Karpas-422 (cell line): ENCODE measurements around the gene COG1. TPM values are rescaled to one million over a fixed set of nuclear protein-coding genes. Genes with fewer than 3 reads are reported as not detected.

Source experiments
- DNase-seq: peaks from one replicate; pipeline ENCODE4 v3.0.0-alpha.2; 2015
- H2AFZ ChIP-seq: fragments of 200-600 bp; sonication (generic); 2 replicates; pipeline ENCODE4 v1.6.1; 2014; ENCODE audit warnings: antibody characterized with exemption, low read length, mixed read lengths
- H3K27ac ChIP-seq: fragments of 200-600 bp; sonication (generic); 2 replicates; pipeline ENCODE4 v1.5.1; 2014; ENCODE audit warnings: mild to moderate bottlenecking, low read length, moderate library complexity
- H3K27me3 ChIP-seq: fragments of 200-600 bp; sonication (generic); 2 replicates; pipeline ENCODE4 v1.6.1; 2014; ENCODE audit warnings: low read length, mixed read lengths
- H3K36me3 ChIP-seq: fragments of 200-600 bp; sonication (generic); 2 replicates; pipeline ENCODE4 v1.6.1; 2014; ENCODE audit warnings: low read length, mixed read lengths; ENCODE audit not compliant: insufficient read depth
- H3K4me1 ChIP-seq: fragments of 200-600 bp; sonication (generic); 2 replicates; pipeline ENCODE4 v1.6.1; 2014; ENCODE audit warnings: mild to moderate bottlenecking, low read length, mixed read lengths
- H3K4me2 ChIP-seq: fragments of 200-600 bp; sonication (generic); 2 replicates; pipeline ENCODE4 v1.6.1; 2014; ENCODE audit warnings: low read length, low read depth, mild to moderate bottlenecking; ENCODE audit not compliant: poor library complexity, severe bottlenecking
- H3K4me3 ChIP-seq: fragments of 200-600 bp; sonication (generic); 2 replicates; pipeline ENCODE4 v1.5.1; 2014; ENCODE audit warnings: mild to moderate bottlenecking, antibody characterized with exemption, low read length, mixed read lengths
- H3K79me2 ChIP-seq: fragments of 200-600 bp; sonication (generic); 2 replicates; pipeline ENCODE4 v1.6.1; 2014; ENCODE audit warnings: mild to moderate bottlenecking, low read length, mixed read lengths
- H3K9ac ChIP-seq: fragments of 200-600 bp; sonication (generic); 2 replicates; pipeline ENCODE4 v1.6.0; 2014; ENCODE audit warnings: low read length
- H3K9me2 ChIP-seq: fragments of 200-600 bp; sonication (generic), shearing (Covaris generic); replicated peaks from 2 replicates; pipeline ENCODE4 v1.6.0; 2014; ENCODE audit warnings: mild to moderate bottlenecking, low read length, moderate library complexity; ENCODE audit not compliant: insufficient read depth
- H3K9me3 ChIP-seq: fragments of 300-700, 200-600 bp; sonication (generic); 2 replicates; pipeline ENCODE4 v1.6.1; 2014; ENCODE audit warnings: low read length, mixed read lengths
- H4K20me1 ChIP-seq: fragments of 200-600 bp; sonication (generic); 2 replicates; pipeline ENCODE4 v1.6.1; 2014; ENCODE audit warnings: mild to moderate bottlenecking, antibody characterized with exemption, low read length, low read depth; ENCODE audit not compliant: insufficient read depth
- total RNA-seq: library from RNA; depleted of rRNA; stranded (reverse); fragments of >200 nt; shearing (Covaris generic); gene quantifications from 2 replicates; pipeline ENCODE4 v1.2.3, GENCODE V29; 2014; ENCODE audit warnings: low replicate concordance

COG1 gene
- total RNA-seq, 1 experiment from 2014 or later = 25.3 TPM

- Histone ChIP-seq H3K4me3 (peak overlapping the region; percentile 91), H3K79me2 (peaks cover 59% of the 10 kb centered on the region), H2AFZ (no peak overlapping the region), H3K4me1 (peaks cover 65% of the 10 kb centered on the region), H3K27me3 (no peaks in the 10 kb centered on the region), H3K4me2 (peak overlapping the region; percentile 81), H4K20me1 (no peaks in the 10 kb centered on the region), H3K27ac (peak overlapping the region; percentile 84), H3K36me3 (peaks cover 35% of the 10 kb centered on the region), H3K9me3 (no peaks in the 10 kb centered on the region), H3K9me2 (no peaks in the 10 kb centered on the region), H3K9ac (peak overlapping the region; percentile 90)
- DNase-seq = peak; percentile 74
Observed at GRCh38 chr17:73165616-73166404, 27.0 kb upstream of the COG1 start.

DNA sequence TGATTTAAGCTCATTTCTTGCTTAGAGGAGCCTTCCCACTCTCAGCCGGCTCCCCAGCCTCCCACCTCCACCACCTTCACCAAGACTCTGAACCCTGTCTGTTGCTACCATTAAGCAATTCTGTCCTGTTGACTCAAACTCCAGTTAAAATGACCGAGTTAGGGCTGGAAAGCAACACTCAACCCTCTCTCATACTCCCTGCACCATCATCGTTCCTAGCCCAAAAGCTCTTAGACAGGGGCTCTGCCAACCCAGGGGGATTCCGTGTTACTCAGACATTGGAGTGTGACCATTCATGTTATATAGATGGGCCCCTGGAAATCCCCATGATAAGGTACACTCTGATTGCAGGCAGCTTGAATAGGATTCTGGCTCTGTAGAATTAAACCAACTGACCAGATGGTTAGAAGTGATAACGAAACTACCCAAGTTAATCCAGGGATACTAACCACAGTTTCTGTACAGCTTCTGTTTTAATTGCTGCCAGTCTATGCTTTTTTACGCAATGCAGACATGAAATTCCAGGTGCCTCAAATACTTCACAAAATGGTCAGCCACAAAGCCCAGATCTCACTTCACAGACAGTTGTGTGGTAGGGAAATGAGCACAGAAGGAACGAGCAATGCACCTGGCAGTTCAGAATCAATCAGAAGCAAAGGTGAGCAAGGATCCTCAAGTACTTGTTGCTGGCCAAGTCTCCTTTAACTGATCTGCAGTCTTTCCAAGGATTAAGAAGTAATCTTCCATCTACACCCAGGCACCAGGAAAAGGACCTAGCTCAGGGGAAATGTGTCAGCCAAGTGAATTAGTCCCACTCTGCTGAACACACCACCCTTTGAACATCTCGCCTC lies 25.9 kb upstream of the COG1 start:
- Histone ChIP-seq H3K36me3 (peaks cover 44% of the 10 kb centered on the region), H3K79me2 (peaks cover 61% of the 10 kb centered on the region), H3K9ac (peak overlapping the region; percentile 90), H3K9me2 (no peaks in the 10 kb centered on the region), H3K27ac (peak overlapping the region; percentile 84), H3K4me1 (peaks cover 60% of the 10 kb centered on the region), H3K4me2 (peak overlapping the region; percentile 81), H4K20me1 (no peaks in the 10 kb centered on the region), H3K9me3 (no peaks in the 10 kb centered on the region), H3K27me3 (no peaks in the 10 kb centered on the region), H3K4me3 (peak overlapping the region; percentile 91), H2AFZ (no peak overlapping the region)
- DNase-seq = no peak

DNA sequence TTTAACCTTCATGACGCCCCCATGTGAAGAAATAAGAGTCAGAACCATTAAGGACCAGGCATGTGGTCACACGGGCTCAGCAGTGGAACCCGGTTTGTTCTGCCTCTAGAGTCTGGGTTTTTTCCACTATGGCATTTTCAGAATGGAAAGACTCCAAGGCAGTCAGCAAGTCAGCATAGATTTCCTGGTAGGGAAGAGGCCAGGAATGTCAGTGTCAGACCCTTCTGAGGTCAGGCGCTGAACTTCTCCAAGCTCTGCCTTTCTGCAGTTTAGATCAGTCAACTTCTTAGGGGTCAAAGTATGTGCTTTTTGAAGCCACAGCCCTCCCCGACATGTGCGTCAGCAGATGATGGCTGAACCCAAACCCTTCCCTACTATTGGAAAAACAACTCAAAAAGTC lies 24.2 kb upstream of the COG1 start:
- Histone ChIP-seq H3K9me2 (no peaks in the 10 kb centered on the region), H3K9me3 (no peaks in the 10 kb centered on the region), H3K9ac (no peak overlapping the region), H3K27me3 (no peaks in the 10 kb centered on the region), H3K79me2 (peaks cover 61% of the 10 kb centered on the region), H3K4me1 (peaks cover 49% of the 10 kb centered on the region), H3K4me2 (no peak overlapping the region), H3K4me3 (no peak overlapping the region), H3K27ac (no peak overlapping the region), H4K20me1 (no peaks in the 10 kb centered on the region), H3K36me3 (peaks cover 51% of the 10 kb centered on the region), H2AFZ (no peak overlapping the region)
- no peak for DNase-seq

GRCh38 chr17:73170324-73170723 lies 22.5 kb upstream of the COG1 start:
- no peaks in the 10 kb centered on the region for H3K9me3 ChIP-seq
- peaks cover 56% of the 10 kb centered on the region for H3K79me2 ChIP-seq
- peaks cover 39% of the 10 kb centered on the region for H3K4me1 ChIP-seq
- H3K4me3 ChIP-seq = no peak overlapping the region
- peaks cover 51% of the 10 kb centered on the region for H3K36me3 ChIP-seq
- DNase-seq = no peak
- H3K27ac ChIP-seq = no peak overlapping the region
- no peaks in the 10 kb centered on the region for H3K9me2 ChIP-seq
- no peak overlapping the region for H3K4me2 ChIP-seq
- H3K27me3 ChIP-seq = no peaks in the 10 kb centered on the region
- no peak overlapping the region for H3K9ac ChIP-seq
- H4K20me1 ChIP-seq = no peaks in the 10 kb centered on the region
- H2AFZ ChIP-seq = no peak overlapping the region

- H3K27me3 ChIP-seq = no peaks in the 10 kb centered on the region
- H3K9ac ChIP-seq = no peak overlapping the region
- DNase-seq = no peak
- H3K4me3 ChIP-seq = no peak overlapping the region
- H4K20me1 ChIP-seq = no peaks in the 10 kb centered on the region
- peaks cover 51% of the 10 kb centered on the region for H3K36me3 ChIP-seq
- no peaks in the 10 kb centered on the region for H3K9me3 ChIP-seq
- no peak overlapping the region for H3K4me2 ChIP-seq
- no peak overlapping the region for H2AFZ ChIP-seq
- no peaks in the 10 kb centered on the region for H3K9me2 ChIP-seq
- H3K4me1 ChIP-seq = peaks cover 28% of the 10 kb centered on the region
- peak overlapping the region; percentile 27; the same call in 1 of the 2 replicates for H3K27ac ChIP-seq
- peaks cover 37% of the 10 kb centered on the region for H3K79me2 ChIP-seq
Observed at GRCh38 chr17:73172252-73172651, 20.6 kb upstream of the COG1 start.

- peak; percentile 45 for DNase-seq
- peaks cover 18% of the 10 kb centered on the region for H3K79me2 ChIP-seq
Observed at GRCh38 chr17:73174126-73174525, 18.7 kb upstream of the COG1 start.

DNA sequence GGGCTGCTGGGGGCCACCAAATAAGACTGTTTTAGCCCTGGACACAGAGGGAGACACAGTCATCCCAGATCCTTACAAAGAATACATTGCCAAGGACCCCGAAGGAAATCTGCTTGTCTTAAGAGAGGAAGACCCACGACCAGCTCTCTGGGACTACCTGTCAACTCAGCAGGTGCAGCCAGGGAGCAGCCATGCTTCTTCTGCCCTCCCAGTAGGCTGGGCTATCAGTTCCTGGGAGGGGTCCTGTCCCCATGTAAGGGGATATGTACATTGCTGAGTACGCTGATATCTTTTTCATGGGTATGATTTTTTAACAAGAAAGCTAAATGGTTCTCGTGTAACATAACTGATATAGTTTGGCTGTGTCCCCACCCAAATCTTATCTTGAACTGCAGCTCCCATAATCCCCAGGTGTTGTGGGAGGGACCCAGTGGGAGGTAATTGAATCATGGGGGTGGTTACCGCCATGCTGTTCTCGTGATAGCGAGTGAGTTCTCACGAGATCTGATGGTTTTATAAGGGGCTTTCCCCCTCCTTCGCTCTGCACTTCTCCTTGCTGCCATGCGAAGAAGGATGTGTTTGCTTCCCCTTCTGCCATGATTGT lies 16.8 kb upstream of the COG1 start:
- no peaks in the 10 kb centered on the region for H3K9me3 ChIP-seq
- no peak overlapping the region for H3K4me3 ChIP-seq
- no peak overlapping the region for H3K27ac ChIP-seq
- no peak overlapping the region for H2AFZ ChIP-seq
- no peak overlapping the region for H3K9ac ChIP-seq
- H4K20me1 ChIP-seq = no peaks in the 10 kb centered on the region
- H3K79me2 ChIP-seq = no peaks in the 10 kb centered on the region
- DNase-seq = peak; percentile 42
- H3K27me3 ChIP-seq = no peaks in the 10 kb centered on the region
- H3K4me1 ChIP-seq = peaks cover under 1% of the 10 kb centered on the region; the same call in 1 of the 2 replicates
- peaks cover 13% of the 10 kb centered on the region for H3K36me3 ChIP-seq
- H3K4me2 ChIP-seq = no peak overlapping the region
- H3K9me2 ChIP-seq = no peaks in the 10 kb centered on the region

More at GRCh38 chr17:73174126-73174525, 18.7 kb upstream of the COG1 start:
- H3K27ac ChIP-seq = no peak overlapping the region
- H3K9me3 ChIP-seq = no peaks in the 10 kb centered on the region
- no peak overlapping the region for H3K9ac ChIP-seq
- H3K4me3 ChIP-seq = no peak overlapping the region
- H3K9me2 ChIP-seq = no peaks in the 10 kb centered on the region
- no peak overlapping the region for H2AFZ ChIP-seq
- peaks cover 33% of the 10 kb centered on the region for H3K36me3 ChIP-seq
- H3K4me1 ChIP-seq = peaks cover 12% of the 10 kb centered on the region
- no peaks in the 10 kb centered on the region for H3K27me3 ChIP-seq
- H3K4me2 ChIP-seq = no peak overlapping the region
- no peaks in the 10 kb centered on the region for H4K20me1 ChIP-seq

GRCh38 chr17:73179387-73179786 lies 13.5 kb upstream of the COG1 start:
- Histone ChIP-seq H3K27me3 (no peaks in the 10 kb centered on the region), H3K36me3 (no peaks in the 10 kb centered on the region), H3K4me2 (no peak overlapping the region), H3K27ac (no peak overlapping the region), H2AFZ (no peak overlapping the region), H3K9me3 (no peaks in the 10 kb centered on the region), H3K4me1 (no peaks in the 10 kb centered on the region), H3K4me3 (no peak overlapping the region), H3K79me2 (0 out of 2 replicates have a peak, but pooled peaks cover 3% of the 10 kb centered on the region), H3K9ac (no peak overlapping the region), H4K20me1 (no peaks in the 10 kb centered on the region), H3K9me2 (no peaks in the 10 kb centered on the region)
- DNase-seq = no peak
